Measurements from ENCODE around the gene SNX22. TPM values are rescaled to one million over a fixed set of nuclear protein-coding genes. Genes with fewer than 3 reads are reported as not detected.

Gene SNX22
- polyA plus RNA-seq, 1 donor (not counting 4 experiments of a cell fraction or from before 2014, with no cell fraction given) = 0.04 TPM

GRCh38 chr15:64193971-64194370 lies 42.4 kb downstream of the SNX22 start:
- Histone ChIP-seq H2AFZ (ENCODE audit: control insufficient read depth, low read length) (no peak overlapping the region), H3K9ac (ENCODE audit: control insufficient read depth, extremely low read depth, insufficient read depth, low read length) (no peak overlapping the region), H3K4me3 (ENCODE audit: control insufficient read depth in 2 of 3, extremely low read depth in 1 of 3, insufficient read depth in 2 of 3, low read depth in 1 of 3, low read length in 3 of 3) (no peak overlapping the region), H3K4me1 (ENCODE audit: control insufficient read depth, extremely low read depth, insufficient read depth, low read length) (no peaks in the 10 kb centered on the region), H3K27ac (ENCODE audit: control insufficient read depth, insufficient read depth, low read length) (no peak overlapping the region), H3K9me3 (ENCODE audit: control insufficient read depth, low read depth, low read length) (no peaks in the 10 kb centered on the region), H3K79me2 (ENCODE audit: control insufficient read depth, insufficient read depth, low read length) (no peaks in the 10 kb centered on the region), H3K9me1 (ENCODE audit: control insufficient read depth, extremely low read depth, insufficient read depth, low read length) (no peaks in the 10 kb centered on the region), H3K4me2 (ENCODE audit: control insufficient read depth, extremely low read depth, insufficient read depth, low read depth, low read length) (no peak overlapping the region), H3K36me3 (ENCODE audit: control insufficient read depth in 2 of 2, extremely low read depth in 1 of 2, insufficient read depth in 2 of 2, low read length in 2 of 2) (peaks cover 0 to 10% of the 10 kb centered on the region in 2 experiments), H3K27me3 (ENCODE audit: control insufficient read depth, extremely low read depth, insufficient read depth, low read length) (no peaks in the 10 kb centered on the region), H4K20me1 (ENCODE audit: control insufficient read depth, extremely low read depth, insufficient read depth, low read length) (no peaks in the 10 kb centered on the region)
- no peak for DNase-seq (ENCODE audit: low read depth, low spot score)
- TF ChIP-seq CTCF (optimal IDR thresholded peaks at IDR 0.05 in 1 of 3, IDR thresholded peaks at IDR 0.05 in 1 of 3, conservative IDR thresholded peaks at IDR 0.05 in 1 of 3; ENCODE audit: extremely low read depth in 1 of 3, insufficient read depth in 2 of 3, low read length in 3 of 3) = no peak
- TF ChIP-seq EZH2 (IDR thresholded peaks at IDR 0.05; ENCODE audit: low read length) = no peak
- dilution Hi-C loops (cut with MboI; ENCODE audit: extremely low pct_ligation_motif_present, low sequenced_read_pairs) = no loop called here
- FAIRE-seq = no peak

- Histone ChIP-seq H3K36me3 (ENCODE audit: control insufficient read depth in 2 of 2, extremely low read depth in 1 of 2, insufficient read depth in 2 of 2, low read length in 2 of 2) (peaks cover 0 to 14% of the 10 kb centered on the region in 2 experiments), H4K20me1 (ENCODE audit: control insufficient read depth, extremely low read depth, insufficient read depth, low read length) (no peaks in the 10 kb centered on the region), H3K4me2 (ENCODE audit: control insufficient read depth, extremely low read depth, insufficient read depth, low read depth, low read length) (no peak overlapping the region), H3K27me3 (ENCODE audit: control insufficient read depth, extremely low read depth, insufficient read depth, low read length) (no peaks in the 10 kb centered on the region), H3K9ac (ENCODE audit: control insufficient read depth, extremely low read depth, insufficient read depth, low read length) (no peak overlapping the region), H3K4me3 (ENCODE audit: control insufficient read depth in 2 of 3, extremely low read depth in 1 of 3, insufficient read depth in 2 of 3, low read depth in 1 of 3, low read length in 3 of 3) (no peak overlapping the region), H3K79me2 (ENCODE audit: control insufficient read depth, insufficient read depth, low read length) (no peaks in the 10 kb centered on the region), H3K4me1 (ENCODE audit: control insufficient read depth, extremely low read depth, insufficient read depth, low read length) (no peaks in the 10 kb centered on the region), H2AFZ (ENCODE audit: control insufficient read depth, low read length) (no peak overlapping the region), H3K9me1 (ENCODE audit: control insufficient read depth, extremely low read depth, insufficient read depth, low read length) (no peaks in the 10 kb centered on the region), H3K27ac (ENCODE audit: control insufficient read depth, insufficient read depth, low read length) (no peak overlapping the region), H3K9me3 (ENCODE audit: control insufficient read depth, low read depth, low read length) (no peaks in the 10 kb centered on the region)
- DNase-seq (ENCODE audit: low read depth, low spot score) (no peak), FAIRE-seq (no peak)
- no peak for TF ChIP-seq EZH2 (IDR thresholded peaks at IDR 0.05; ENCODE audit: low read length)
- TF ChIP-seq CTCF (optimal IDR thresholded peaks at IDR 0.05 in 1 of 3, IDR thresholded peaks at IDR 0.05 in 1 of 3, conservative IDR thresholded peaks at IDR 0.05 in 1 of 3; ENCODE audit: extremely low read depth in 1 of 3, insufficient read depth in 2 of 3, low read length in 3 of 3) = no peak
- dilution Hi-C loops (cut with MboI; ENCODE audit: extremely low pct_ligation_motif_present, low sequenced_read_pairs) = no loop called here
These were observed 45.9 kb downstream of the SNX22 start for GRCh38 chr15:64197425-64197824.
